Astrocyte (in vitro differentiated cells and primary cell): Measurements from ENCODE around the gene DIP2C. TPM values are rescaled to one million over a fixed set of nuclear protein-coding genes. Genes with fewer than 3 reads are reported as not detected.

Experiments
- DNase-seq: peaks from one replicate; pipeline ENCODE4 v3.0.0-alpha.2; 2010; ENCODE audit warnings: low read depth
- FAIRE-seq: peaks from 2 replicates; lab custom pipeline; 2011; peaks lifted over from hg19 to GRCh38; lab: Jason Lieb, UNC
- H2AFZ ChIP-seq: 2 replicates; pipeline ENCODE4 v1.6.0; 2012; ENCODE audit warnings: low read depth, low read length, inconsistent platforms
- H3K27ac ChIP-seq: 2 replicates; pipeline ENCODE4 v1.5.1; 2011; ENCODE audit warnings: low read depth, low read length, inconsistent platforms
- H3K27me3 ChIP-seq: 2 replicates; pipeline ENCODE4 v1.6.0; 2011; ENCODE audit warnings: low read length, inconsistent platforms; ENCODE audit not compliant: insufficient read depth
- H3K36me3 ChIP-seq: 2 replicates; pipeline ENCODE4 v1.5.1; 2011; ENCODE audit warnings: low read length, inconsistent platforms; ENCODE audit not compliant: insufficient read depth
- H3K4me1 ChIP-seq: 2 replicates; pipeline ENCODE4 v1.5.1; 2011; ENCODE audit warnings: low read length, inconsistent platforms; ENCODE audit not compliant: insufficient read depth
- H3K4me2 ChIP-seq: 2 replicates; pipeline ENCODE4 v1.6.0; 2012; ENCODE audit warnings: low read length, inconsistent platforms
- H3K4me3 ChIP-seq: 2 replicates; pipeline ENCODE4 v1.5.1; 2011; ENCODE audit warnings: low read depth, mild to moderate bottlenecking, low read length, inconsistent platforms; ENCODE audit not compliant: insufficient read depth
- H3K79me2 ChIP-seq: 2 replicates; pipeline ENCODE4 v1.6.0; 2012; ENCODE audit warnings: mild to moderate bottlenecking, low read length, inconsistent platforms; ENCODE audit not compliant: insufficient read depth
- H3K9ac ChIP-seq: 2 replicates; pipeline ENCODE4 v1.6.0; 2012; ENCODE audit warnings: mild to moderate bottlenecking, low read length, inconsistent platforms
- H3K9me3 ChIP-seq: 2 replicates; pipeline ENCODE4 v1.5.1; 2012; ENCODE audit warnings: low read depth, mild to moderate bottlenecking, low read length, inconsistent platforms; ENCODE audit not compliant: insufficient read depth
- H4K20me1 ChIP-seq: 2 replicates; pipeline ENCODE4 v1.6.0; 2012; ENCODE audit warnings: low read length, inconsistent platforms; ENCODE audit not compliant: insufficient read depth
- H3K27ac Mint-ChIP-seq: one replicate; pipeline ENCODE4 v1.8.0; 2021; ENCODE audit warnings: mild to moderate bottlenecking, mixed read lengths; ENCODE audit not compliant: unreplicated experiment
- H3K27me3 Mint-ChIP-seq: one replicate; pipeline ENCODE4 v1.8.0; 2021; ENCODE audit warnings: low read depth, mixed read lengths; ENCODE audit not compliant: unreplicated experiment
- H3K36me3 Mint-ChIP-seq: one replicate; pipeline ENCODE4 v1.8.0; 2021; ENCODE audit warnings: low read depth, mixed read lengths; ENCODE audit not compliant: unreplicated experiment
- H3K4me1 Mint-ChIP-seq: one replicate; pipeline ENCODE4 v1.8.0; 2021; ENCODE audit warnings: low read depth, mixed read lengths; ENCODE audit not compliant: unreplicated experiment
- H3K4me3 Mint-ChIP-seq: one replicate; pipeline ENCODE4 v1.8.0; 2021; ENCODE audit warnings: mild to moderate bottlenecking, moderate library complexity, mixed read lengths; ENCODE audit not compliant: unreplicated experiment
- H3K9me3 Mint-ChIP-seq: one replicate; pipeline ENCODE4 v1.8.0; 2021; ENCODE audit warnings: mild to moderate bottlenecking, mixed read lengths; ENCODE audit not compliant: unreplicated experiment
- EZH2 ChIP-seq: IDR thresholded peaks from 2 replicates; pipeline ENCODE4 v1.6.1; 2012; ENCODE audit warnings: mild to moderate bottlenecking, low read length, inconsistent platforms; ENCODE audit not compliant: insufficient read depth
- total RNA-seq: library from RNA; stranded (reverse); gene quantifications from 2 replicates; pipeline ENCODE4 v1.2.1, GENCODE V29; 2021
- TF ChIP-seq, protein P1 (sequence below): IDR thresholded peaks from 2 replicates; pipeline ENCODE4 v1.5.1; 2011; ENCODE audit warnings: low read depth, mild to moderate bottlenecking, inconsistent platforms, low read length, moderate library complexity; ENCODE audit not compliant: insufficient read depth

The DIP2C gene
- total RNA-seq, 1 donor from 2014 or later, result 27.3 TPM

DNA sequence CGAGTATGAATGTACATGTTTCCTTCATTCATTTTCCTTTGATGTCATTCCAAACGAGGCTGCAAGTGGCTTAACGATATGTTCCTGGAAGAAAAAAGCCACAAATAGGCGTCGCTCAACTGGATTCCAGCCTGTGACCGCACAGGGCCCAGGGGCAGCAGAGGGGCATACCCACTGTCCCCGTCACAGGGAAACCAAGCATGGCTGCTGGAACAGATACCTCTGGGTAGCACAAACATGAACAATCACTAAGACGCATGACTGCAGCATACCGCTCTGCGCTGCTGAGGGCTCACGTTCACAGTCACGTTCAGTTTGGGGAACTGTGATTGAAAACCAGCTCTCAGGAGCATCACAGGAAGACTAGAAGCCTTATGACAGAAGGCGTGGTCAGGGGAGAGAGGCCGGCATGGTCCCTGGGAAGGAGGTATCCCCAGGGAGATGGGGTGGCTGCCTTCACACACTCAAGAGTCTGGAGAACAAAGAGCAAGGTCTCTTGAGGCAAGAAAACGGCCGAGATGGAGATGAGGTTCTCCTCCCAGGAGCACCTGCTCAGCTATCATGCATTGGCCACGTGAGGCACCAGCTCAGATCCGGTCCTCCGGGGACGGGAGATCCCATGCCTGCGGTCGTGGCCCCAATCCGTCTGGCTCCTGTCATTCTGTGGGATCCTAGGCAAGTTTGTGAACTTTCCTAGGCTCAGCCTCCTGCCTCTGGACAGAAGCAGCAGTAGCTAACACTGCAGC, 213.6 kb downstream of the DIP2C start:
- Histone ChIP-seq H3K4me2 (no peak overlapping the region), H3K4me1 (no peaks in the 10 kb centered on the region), H3K9ac (no peak overlapping the region), H4K20me1 (peaks cover 43% of the 10 kb centered on the region), H3K36me3 (peaks cover 3% of the 10 kb centered on the region), H3K27me3 (no peaks in the 10 kb centered on the region), H3K27ac (no peak overlapping the region), H3K9me3 (no peaks in the 10 kb centered on the region), H2AFZ (no peak overlapping the region), H3K79me2 (peaks cover 18% of the 10 kb centered on the region), H3K4me3 (no peak overlapping the region)
- Mint-ChIP-seq H3K4me1 (no peaks in the 10 kb centered on the region), H3K4me3 (no peak overlapping the region), H3K27me3 (no peaks in the 10 kb centered on the region), H3K36me3 (peaks cover 43% of the 10 kb centered on the region), H3K27ac (no peak overlapping the region), H3K9me3 (peaks cover 10% of the 10 kb centered on the region)
- TF ChIP-seq, protein P1, sequence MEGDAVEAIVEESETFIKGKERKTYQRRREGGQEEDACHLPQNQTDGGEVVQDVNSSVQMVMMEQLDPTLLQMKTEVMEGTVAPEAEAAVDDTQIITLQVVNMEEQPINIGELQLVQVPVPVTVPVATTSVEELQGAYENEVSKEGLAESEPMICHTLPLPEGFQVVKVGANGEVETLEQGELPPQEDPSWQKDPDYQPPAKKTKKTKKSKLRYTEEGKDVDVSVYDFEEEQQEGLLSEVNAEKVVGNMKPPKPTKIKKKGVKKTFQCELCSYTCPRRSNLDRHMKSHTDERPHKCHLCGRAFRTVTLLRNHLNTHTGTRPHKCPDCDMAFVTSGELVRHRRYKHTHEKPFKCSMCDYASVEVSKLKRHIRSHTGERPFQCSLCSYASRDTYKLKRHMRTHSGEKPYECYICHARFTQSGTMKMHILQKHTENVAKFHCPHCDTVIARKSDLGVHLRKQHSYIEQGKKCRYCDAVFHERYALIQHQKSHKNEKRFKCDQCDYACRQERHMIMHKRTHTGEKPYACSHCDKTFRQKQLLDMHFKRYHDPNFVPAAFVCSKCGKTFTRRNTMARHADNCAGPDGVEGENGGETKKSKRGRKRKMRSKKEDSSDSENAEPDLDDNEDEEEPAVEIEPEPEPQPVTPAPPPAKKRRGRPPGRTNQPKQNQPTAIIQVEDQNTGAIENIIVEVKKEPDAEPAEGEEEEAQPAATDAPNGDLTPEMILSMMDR, result no peak
- TF ChIP-seq EZH2, result no peak
- FAIRE-seq, result no peak
- DNase-seq, result no peak

GRCh38 chr10:474946-475345, 214.5 kb downstream of the DIP2C start:
- Mint-ChIP-seq H3K27me3 (no peaks in the 10 kb centered on the region), H3K4me3 (no peak overlapping the region), H3K36me3 (peaks cover 50% of the 10 kb centered on the region), H3K4me1 (no peaks in the 10 kb centered on the region), H3K27ac (no peak overlapping the region), H3K9me3 (peaks cover 10% of the 10 kb centered on the region)
- Histone ChIP-seq H3K9ac (no peak overlapping the region), H2AFZ (no peak overlapping the region), H3K27ac (no peak overlapping the region), H3K9me3 (no peaks in the 10 kb centered on the region), H3K4me2 (no peak overlapping the region), H3K27me3 (no peaks in the 10 kb centered on the region), H3K4me1 (no peaks in the 10 kb centered on the region), H3K4me3 (no peak overlapping the region), H3K79me2 (peaks cover 10% of the 10 kb centered on the region), H4K20me1 (peaks cover 34% of the 10 kb centered on the region), H3K36me3 (peaks cover 9% of the 10 kb centered on the region)
- TF ChIP-seq EZH2, result no peak
- TF ChIP-seq, protein P1, result no peak
- FAIRE-seq, result no peak
- DNase-seq, result no peak

GRCh38 chr10:474406-474805, 215.1 kb downstream of the DIP2C start:
- H4K20me1 ChIP-seq, result peaks cover 33% of the 10 kb centered on the region
- no peak overlapping the region for H3K4me3 ChIP-seq
- no peak overlapping the region for H3K27ac Mint-ChIP-seq
- H3K9me3 ChIP-seq, result no peaks in the 10 kb centered on the region
- FAIRE-seq (no peak), DNase-seq (no peak)
- no peak for TF ChIP-seq EZH2
- TF ChIP-seq, protein P1, result no peak
- H3K4me2 ChIP-seq, result no peak overlapping the region
- no peak overlapping the region for H3K27ac ChIP-seq
- H3K27me3 Mint-ChIP-seq, result no peaks in the 10 kb centered on the region
- no peaks in the 10 kb centered on the region for H3K4me1 ChIP-seq
- no peaks in the 10 kb centered on the region for H3K4me1 Mint-ChIP-seq
- no peak overlapping the region for H3K9ac ChIP-seq
- peaks cover 10% of the 10 kb centered on the region for H3K9me3 Mint-ChIP-seq
- peaks cover 9% of the 10 kb centered on the region for H3K36me3 ChIP-seq
- H3K4me3 Mint-ChIP-seq, result no peak overlapping the region
- peaks cover 7% of the 10 kb centered on the region for H3K79me2 ChIP-seq
- H2AFZ ChIP-seq, result no peak overlapping the region
- H3K36me3 Mint-ChIP-seq, result peaks cover 55% of the 10 kb centered on the region
- no peaks in the 10 kb centered on the region for H3K27me3 ChIP-seq
